ENCODE data around the gene PTH1R. TPM values are rescaled to one million over a fixed set of nuclear protein-coding genes. Genes with fewer than 3 reads are reported as not detected.
"Not testable (repeated sequence)": the region's sequence is repeated elsewhere in the genome, so short reads cannot be mapped to it uniquely, and the experiment has no call there.

PTH1R gene
- total and polyA plus RNA-seq, 12 donors: 1.5 to 89.8 (median 4.2) TPM

DNA sequence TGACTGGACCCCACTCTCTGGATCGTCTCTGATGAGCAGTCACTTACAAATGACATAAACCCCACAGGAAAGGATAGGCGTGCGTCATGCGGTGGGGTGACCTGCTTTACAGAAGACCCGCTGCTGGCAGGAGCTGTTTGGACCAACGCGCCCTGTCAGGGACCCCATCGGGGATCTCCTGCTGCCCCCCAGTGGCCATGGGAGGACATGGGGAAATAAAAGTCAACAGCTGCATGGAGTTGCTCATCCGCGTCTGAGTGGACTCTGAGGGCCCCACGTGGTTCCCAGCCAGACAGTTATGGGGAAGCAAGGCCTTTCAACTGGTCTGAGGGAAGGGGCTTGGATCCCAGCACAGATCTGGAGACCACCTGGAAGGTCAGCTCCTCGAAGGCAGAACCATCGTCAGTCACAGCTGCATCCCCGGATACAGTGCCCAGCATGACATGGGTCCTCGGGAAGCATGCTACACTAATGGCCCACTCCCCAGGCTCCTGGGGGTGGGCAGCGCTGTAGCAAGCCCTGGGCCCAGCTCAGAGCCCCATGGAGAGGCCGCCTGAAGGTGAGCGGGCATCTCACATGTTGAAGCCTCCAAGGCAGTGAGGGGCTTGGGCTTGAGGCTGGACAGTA lies 32.1 kb downstream of the PTH1R start:
- H3K27me3 ChIP-seq: no peaks in the 10 kb centered on the region
- H3K36me3 ChIP-seq: no peaks in the 10 kb centered on the region
- peak; percentile 67 to 93 (median 88) for TF ChIP-seq CTCF (IDR thresholded peaks at IDR 0.05)
- H3K27ac ChIP-seq: no peak overlapping the region
- H3K9me3 ChIP-seq: no peaks in the 10 kb centered on the region
- peaks cover 9 to 36% (median 24%) of the 10 kb centered on the region in 9 donors for H3K4me1 ChIP-seq
- H3K4me3 ChIP-seq: peak overlapping the region in 1 of 10 donors; percentile 19
- ATAC-seq: peak; percentile 75 to 88 (median 82)
- intact Hi-C loops (cut with DNase I): loop anchor here in 9 of 10 donors (2.0 to 5.0 kb wide), 4 partner anchors 42 to 205 kb away; no protein-coding TSS in a partner anchor
- DNase-seq: peak; percentile 84 to 89
- WGBS, 2 donors: 19% methylated on average over 18 of the region's 18 CpGs

DNA sequence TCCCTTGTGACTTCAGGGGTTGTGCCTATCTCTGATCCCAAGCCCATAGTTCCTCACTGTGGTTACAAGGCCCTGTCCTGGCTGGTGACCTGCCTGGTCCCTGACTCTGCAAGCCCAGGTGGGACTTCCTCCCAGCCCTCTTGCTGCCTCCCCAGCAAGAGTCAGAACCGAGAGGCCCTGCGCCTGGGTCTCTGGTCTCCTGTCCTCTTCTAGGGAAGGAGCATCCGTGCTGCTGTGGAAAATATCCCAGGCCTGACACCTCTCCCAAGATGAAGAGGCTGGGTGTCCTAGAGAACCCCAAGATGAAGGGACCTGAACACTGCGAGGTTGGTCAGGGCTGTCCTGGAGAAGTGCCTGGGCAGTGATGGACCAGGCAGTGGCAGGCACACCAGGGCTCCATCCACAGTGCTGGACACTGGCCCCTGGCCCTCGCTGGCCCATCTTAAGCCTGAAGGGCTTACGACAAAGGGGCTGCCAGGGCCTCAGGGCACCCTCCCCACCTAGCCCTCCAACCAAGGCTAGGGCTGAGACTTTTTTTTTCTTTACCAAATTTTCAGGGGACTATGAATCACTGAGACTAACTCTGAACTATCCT lies 32.7 kb downstream of the PTH1R start:
- intact Hi-C loops (cut with DNase I): no loop called here
- Histone ChIP-seq H3K9me3 (no peaks in the 10 kb centered on the region), H3K36me3 (peaks cover 0 to 2% (median 0%) of the 10 kb centered on the region in 9 donors), H3K27ac (no peak overlapping the region), H3K27me3 (no peaks in the 10 kb centered on the region), H3K4me1 (peaks cover 9 to 36% (median 24%) of the 10 kb centered on the region in 9 donors), H3K4me3 (no peak overlapping the region)
- WGBS, 2 donors: 85 to 88% methylated on average over 6 of the region's 6 CpGs
- TF ChIP-seq CTCF (IDR thresholded peaks at IDR 0.05): no peak
- ATAC-seq (no peak), DNase-seq (no peak)

- DNase-seq; ATAC-seq; H3K27me3 ChIP-seq; H3K9me3 ChIP-seq; H3K4me3 ChIP-seq; H3K36me3 ChIP-seq; intact Hi-C loops (cut with DNase I); H3K27ac ChIP-seq: not testable (repeated sequence)
- H3K4me1 ChIP-seq: peaks cover 9 to 36% (median 24%) of the 10 kb centered on the region in 9 donors
- 92 to 93% methylated on average over 10 of the region's 10 CpGs for WGBS, 2 donors
Observed at GRCh38 chr3:46910914-46911313, 33.4 kb downstream of the PTH1R start.

DNA sequence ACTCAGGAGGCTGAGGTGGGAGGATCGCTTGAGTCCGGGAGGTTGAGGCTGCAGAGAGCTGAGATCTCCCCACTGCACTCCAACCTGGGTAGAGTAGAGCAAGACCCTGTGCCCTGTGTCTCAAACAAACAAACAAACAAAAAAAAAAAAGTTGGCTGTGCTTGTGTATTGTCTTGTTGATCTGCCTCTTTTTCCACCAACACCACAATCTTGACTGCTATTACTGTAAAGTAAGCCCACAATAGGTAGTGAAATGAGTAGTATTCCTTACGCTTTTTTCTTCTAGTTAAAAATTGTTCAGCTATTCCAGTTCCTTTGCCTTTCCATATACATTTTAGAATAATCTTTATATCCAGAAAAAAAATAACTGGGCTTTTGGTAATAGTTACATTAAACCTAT lies 35.5 kb downstream of the PTH1R start:
- Histone ChIP-seq H3K27ac (no peak overlapping the region), H3K36me3 (peaks cover 0 to 21% (median 12%) of the 10 kb centered on the region in 9 donors), H3K4me1 (peaks cover 9 to 34% (median 24%) of the 10 kb centered on the region in 9 donors), H3K9me3 (peaks cover 0 to 10% (median 0%) of the 10 kb centered on the region in 11 donors), H3K4me3 (no peak overlapping the region), H3K27me3 (no peaks in the 10 kb centered on the region)
- DNase-seq (no peak), ATAC-seq (no peak)
- no peak for TF ChIP-seq CTCF (IDR thresholded peaks at IDR 0.05)
- WGBS, 2 donors: 95 to 97% methylated on average over 3 of the region's 3 CpGs
- intact Hi-C loops (cut with DNase I): no loop called here

DNA sequence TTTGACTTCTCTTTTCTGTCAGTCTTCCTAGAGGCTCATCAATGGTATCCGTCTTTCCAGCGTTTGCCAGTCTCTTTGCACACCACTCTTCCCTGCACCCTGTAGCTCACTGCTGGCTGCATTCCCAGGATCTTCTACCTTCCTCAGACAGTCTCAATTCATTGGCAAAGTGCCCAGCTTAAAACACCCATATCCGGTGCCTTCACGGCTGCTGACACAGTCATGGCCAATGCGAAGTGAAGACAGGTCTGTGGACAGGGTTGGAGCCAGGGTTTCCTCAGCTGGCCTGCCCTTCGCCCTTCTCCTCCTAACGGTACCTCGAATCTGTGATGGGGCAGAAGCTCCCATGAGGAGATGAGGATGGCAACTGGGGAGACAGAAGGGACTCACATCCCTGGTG lies 36.1 kb downstream of the PTH1R start:
- H3K4me1 ChIP-seq: peaks cover 4 to 27% (median 19%) of the 10 kb centered on the region in 9 donors
- intact Hi-C loops (cut with DNase I): no loop called here
- WGBS, 2 donors: 16 to 18% methylated on average over 8 of the region's 8 CpGs
- peak overlapping the region in 1 of 10 donors; percentile 8 for H3K27ac ChIP-seq
- peak in 7 of 8 donors; percentile 16 to 66 (median 28) for ATAC-seq
- H3K27me3 ChIP-seq: no peaks in the 10 kb centered on the region
- no peak for DNase-seq
- peaks cover 0 to 28% (median 16%) of the 10 kb centered on the region in 9 donors for H3K36me3 ChIP-seq
- peaks cover 0 to 13% (median 0%) of the 10 kb centered on the region in 11 donors for H3K9me3 ChIP-seq
- no peak overlapping the region for H3K4me3 ChIP-seq
- TF ChIP-seq CTCF (IDR thresholded peaks at IDR 0.05): no peak
